ENCODE results near the gene SMG6. TPM values are rescaled to one million over a fixed set of nuclear protein-coding genes. Genes with fewer than 3 reads are reported as not detected.

The SMG6 gene
- total RNA-seq, 2 donors from 2014 or later: 18.3 to 23.6 TPM

DNA sequence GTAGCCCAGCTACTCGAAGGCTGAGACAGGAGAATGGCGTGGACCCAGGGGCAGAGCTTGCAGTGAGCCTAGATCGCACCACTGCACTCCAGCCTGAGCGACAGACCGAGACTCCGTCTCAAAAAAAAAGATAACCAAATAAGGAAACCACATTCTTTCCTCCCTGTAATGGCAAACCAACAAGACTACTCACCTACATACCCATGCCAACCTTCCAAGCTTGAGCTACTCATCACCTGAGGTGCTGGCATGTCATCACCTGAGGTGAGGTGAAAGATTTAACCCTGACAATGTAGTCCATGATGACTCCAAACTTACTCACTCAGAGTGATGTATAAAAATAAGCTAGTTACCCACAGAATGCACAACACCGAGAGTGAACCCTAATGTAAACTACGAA, 85.2 kb downstream of the SMG6 start:
- Histone ChIP-seq H3K27ac (no peak overlapping the region), H3K4me3 (no peak overlapping the region), H3K36me3 (no peaks in the 10 kb centered on the region), H3K27me3 (no peaks in the 10 kb centered on the region), H3K4me1 (no peaks in the 10 kb centered on the region), H3K9me3 (no peaks in the 10 kb centered on the region), H3K9ac (ENCODE audit: low read depth in 2 of 2, low read length in 2 of 2) (no peak overlapping the region)
- no peak for DNase-seq
- intact Hi-C loops (cut with DNase I): no loop called here
- TF ChIP-seq, protein P1, sequence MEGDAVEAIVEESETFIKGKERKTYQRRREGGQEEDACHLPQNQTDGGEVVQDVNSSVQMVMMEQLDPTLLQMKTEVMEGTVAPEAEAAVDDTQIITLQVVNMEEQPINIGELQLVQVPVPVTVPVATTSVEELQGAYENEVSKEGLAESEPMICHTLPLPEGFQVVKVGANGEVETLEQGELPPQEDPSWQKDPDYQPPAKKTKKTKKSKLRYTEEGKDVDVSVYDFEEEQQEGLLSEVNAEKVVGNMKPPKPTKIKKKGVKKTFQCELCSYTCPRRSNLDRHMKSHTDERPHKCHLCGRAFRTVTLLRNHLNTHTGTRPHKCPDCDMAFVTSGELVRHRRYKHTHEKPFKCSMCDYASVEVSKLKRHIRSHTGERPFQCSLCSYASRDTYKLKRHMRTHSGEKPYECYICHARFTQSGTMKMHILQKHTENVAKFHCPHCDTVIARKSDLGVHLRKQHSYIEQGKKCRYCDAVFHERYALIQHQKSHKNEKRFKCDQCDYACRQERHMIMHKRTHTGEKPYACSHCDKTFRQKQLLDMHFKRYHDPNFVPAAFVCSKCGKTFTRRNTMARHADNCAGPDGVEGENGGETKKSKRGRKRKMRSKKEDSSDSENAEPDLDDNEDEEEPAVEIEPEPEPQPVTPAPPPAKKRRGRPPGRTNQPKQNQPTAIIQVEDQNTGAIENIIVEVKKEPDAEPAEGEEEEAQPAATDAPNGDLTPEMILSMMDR (IDR thresholded peaks at IDR 0.05): no peak

DNA sequence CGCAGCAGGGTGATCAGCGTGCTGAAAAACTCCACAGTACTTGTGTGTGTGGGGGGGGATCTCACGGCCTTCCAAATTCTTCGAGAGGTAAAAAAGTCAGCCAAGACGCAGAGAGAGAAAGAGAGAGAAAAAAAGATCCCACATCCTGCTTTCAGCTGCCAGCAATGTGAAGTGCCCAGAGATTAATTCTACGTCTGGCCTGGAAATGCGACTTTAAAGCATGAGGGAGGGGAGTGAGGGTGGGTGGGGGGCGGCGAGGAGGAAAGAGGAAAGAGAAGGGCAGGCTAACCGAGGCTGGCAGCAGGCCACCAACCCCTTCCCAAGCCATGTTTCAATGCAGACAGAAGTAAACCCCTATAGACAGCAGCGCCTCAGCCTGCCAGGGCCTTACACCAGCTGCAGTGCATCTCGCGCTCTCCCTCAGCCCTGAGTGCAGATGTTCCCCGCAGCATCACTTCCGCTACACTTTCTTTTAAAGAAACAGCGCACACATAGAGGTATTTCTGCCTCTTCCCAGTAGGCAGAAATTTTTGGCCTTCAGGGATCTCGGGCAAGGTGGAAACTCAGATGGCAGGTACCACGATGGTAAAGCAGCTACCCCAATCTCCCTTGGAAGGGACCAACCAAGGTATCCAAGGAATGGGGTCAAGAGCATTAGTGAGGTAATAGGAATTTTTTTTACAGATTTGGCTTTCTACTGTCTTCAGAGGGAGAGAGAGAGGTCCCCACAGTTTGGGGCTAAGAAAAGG, 87.8 kb downstream of the SMG6 start:
- H3K36me3 ChIP-seq: no peaks in the 10 kb centered on the region
- H3K27me3 ChIP-seq: no peaks in the 10 kb centered on the region
- H3K4me1 ChIP-seq: no peaks in the 10 kb centered on the region
- H3K4me3 ChIP-seq: no peak overlapping the region
- DNase-seq: peak; percentile 57
- TF ChIP-seq, protein P1 (IDR thresholded peaks at IDR 0.05): no peak
- H3K9me3 ChIP-seq: no peaks in the 10 kb centered on the region
- H3K9ac ChIP-seq (ENCODE audit: low read depth in 2 of 2, low read length in 2 of 2): peak overlapping the region in 1 of 2 donors; percentile 64
- peak overlapping the region; percentile 73 for H3K27ac ChIP-seq
- intact Hi-C loops (cut with DNase I): no loop called here

DNA sequence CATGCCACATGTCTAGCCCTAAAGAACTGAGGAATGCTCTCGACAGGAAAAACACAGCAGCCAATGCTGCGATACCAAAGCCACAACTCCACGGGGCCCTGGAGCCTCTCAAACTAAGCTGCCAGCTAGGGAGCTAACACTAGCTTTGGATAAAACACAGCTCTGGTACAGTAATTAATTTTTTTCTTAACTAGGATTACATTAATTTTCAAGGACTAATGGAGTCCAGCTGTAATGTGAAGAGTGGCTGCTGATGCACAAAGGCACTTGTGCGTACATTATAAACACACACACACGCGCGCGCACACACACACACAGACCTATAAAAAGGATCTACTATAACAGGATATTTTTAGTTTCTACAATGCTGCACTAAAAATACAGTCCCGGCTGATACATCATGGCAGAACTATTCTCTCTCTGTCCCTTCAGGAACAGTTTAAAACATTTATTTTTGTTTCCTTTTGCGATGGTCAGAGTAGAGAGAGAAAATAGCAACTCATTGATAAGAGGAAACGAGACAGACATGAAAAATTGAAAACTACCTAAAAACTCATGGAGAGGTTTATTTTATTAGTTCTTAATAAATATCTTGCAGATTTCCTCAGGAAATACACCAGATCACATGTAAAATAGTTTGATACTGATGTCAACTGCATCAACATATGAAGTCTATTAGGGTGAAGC, 88.5 kb downstream of the SMG6 start:
- peak overlapping the region; percentile 45 to 62 for H3K9ac ChIP-seq (ENCODE audit: low read depth in 2 of 2, low read length in 2 of 2)
- H3K9me3 ChIP-seq: no peaks in the 10 kb centered on the region
- TF ChIP-seq, protein P1 (IDR thresholded peaks at IDR 0.05): no peak
- intact Hi-C loops (cut with DNase I): no loop called here
- H3K27me3 ChIP-seq: no peaks in the 10 kb centered on the region
- H3K4me1 ChIP-seq: no peaks in the 10 kb centered on the region
- no peaks in the 10 kb centered on the region for H3K36me3 ChIP-seq
- H3K4me3 ChIP-seq: no peak overlapping the region
- DNase-seq: no peak
- H3K27ac ChIP-seq: peak overlapping the region; percentile 73

DNA sequence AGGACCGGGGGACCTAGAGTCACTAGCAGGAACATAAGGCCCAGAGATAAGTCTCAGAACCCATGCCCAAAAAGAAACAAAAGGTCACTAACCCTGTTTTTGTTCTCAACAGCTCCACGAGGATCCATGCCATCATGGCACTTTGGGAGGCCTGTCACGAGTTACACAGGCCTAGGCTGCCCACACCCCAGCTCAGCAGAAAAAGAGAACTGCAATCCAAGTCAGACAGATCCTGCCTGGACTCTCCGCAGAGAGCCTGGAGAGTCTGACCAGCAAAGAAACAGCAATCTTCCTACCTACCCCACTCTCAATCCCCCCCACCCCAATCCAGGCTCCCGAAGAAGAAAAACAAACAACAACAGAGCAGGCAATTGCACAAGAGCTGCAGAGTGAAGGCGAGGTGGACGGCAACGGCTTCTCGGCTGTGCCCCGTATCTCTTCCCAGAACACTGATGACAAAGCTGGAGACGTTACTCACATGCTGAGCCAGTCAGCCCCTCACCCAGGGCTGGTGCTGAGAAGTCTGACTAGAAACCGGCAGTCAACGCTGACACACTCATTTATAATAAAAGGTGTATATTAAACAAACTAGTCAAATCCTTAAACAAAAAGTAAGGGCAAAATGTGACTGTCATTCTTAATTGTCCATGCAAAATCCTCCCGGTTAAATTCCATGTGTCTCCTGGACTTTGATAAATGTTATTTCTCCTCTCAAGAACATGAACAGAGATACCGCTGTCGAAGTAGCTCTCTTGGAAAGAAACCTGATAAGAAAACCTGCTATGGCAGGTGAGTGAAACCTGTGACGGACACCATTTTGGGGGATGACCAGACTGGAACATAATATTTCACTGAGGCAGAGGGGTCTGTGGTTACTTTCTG, 89.3 kb downstream of the SMG6 start:
- Histone ChIP-seq H3K9me3 (no peaks in the 10 kb centered on the region), H3K4me3 (no peak overlapping the region), H3K27me3 (no peaks in the 10 kb centered on the region), H3K4me1 (no peaks in the 10 kb centered on the region), H3K36me3 (no peaks in the 10 kb centered on the region), H3K9ac (ENCODE audit: low read depth in 2 of 2, low read length in 2 of 2) (peak overlapping the region; percentile 45 to 62), H3K27ac (peak overlapping the region; percentile 73)
- intact Hi-C loops (cut with DNase I): no loop called here
- DNase-seq: no peak
- TF ChIP-seq, protein P1 (IDR thresholded peaks at IDR 0.05): no peak

DNA sequence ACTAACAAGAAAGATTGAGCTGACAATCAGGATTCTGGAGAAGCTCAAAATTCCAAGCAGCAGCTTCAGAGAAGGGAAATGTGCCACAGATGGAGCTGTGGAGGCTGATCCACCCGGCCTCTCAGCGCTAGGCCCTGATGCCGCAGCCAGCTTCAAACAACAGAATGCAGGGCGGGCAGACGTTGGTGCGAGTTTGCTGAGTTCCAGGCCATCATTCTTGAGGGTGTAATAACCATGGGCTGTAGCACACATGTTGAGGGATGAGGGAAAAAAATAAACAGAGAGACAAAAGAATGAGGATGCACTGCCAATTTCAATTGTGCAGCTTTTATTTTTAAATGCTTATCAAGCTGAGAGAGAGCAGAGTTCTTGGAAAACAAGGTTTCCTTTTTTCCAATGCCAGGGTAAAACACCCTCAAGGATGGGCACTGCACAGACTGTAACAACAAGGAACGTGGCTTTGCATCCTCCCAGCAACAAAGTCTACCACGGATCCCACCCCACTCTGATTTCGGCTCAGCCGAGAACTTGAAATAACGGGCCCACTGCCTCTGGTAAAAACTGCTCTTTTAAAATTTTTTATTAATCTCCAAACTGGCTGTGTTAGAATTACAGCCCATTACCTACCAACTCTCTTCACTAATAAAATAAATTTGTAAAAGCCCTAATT, 90.2 kb downstream of the SMG6 start:
- H3K27me3 ChIP-seq: no peaks in the 10 kb centered on the region

More for the DNA sequence above, 90.2 kb downstream of the SMG6 start:
- peak overlapping the region in 1 of 2 donors; percentile 31 for H3K9ac ChIP-seq (ENCODE audit: low read depth in 2 of 2, low read length in 2 of 2)
- H3K36me3 ChIP-seq: no peaks in the 10 kb centered on the region
- TF ChIP-seq, protein P1 (IDR thresholded peaks at IDR 0.05): no peak
- intact Hi-C loops (cut with DNase I): no loop called here
- DNase-seq: no peak
- H3K4me3 ChIP-seq: no peak overlapping the region
- H3K4me1 ChIP-seq: no peaks in the 10 kb centered on the region
- H3K27ac ChIP-seq: peak overlapping the region; percentile 73
- H3K9me3 ChIP-seq: no peaks in the 10 kb centered on the region
